Measurements from ENCODE around the gene PET117. TPM values are rescaled to one million over a fixed set of nuclear protein-coding genes. Genes with fewer than 3 reads are reported as not detected.
"Not testable (repeated sequence)": the region's sequence is repeated elsewhere in the genome, so short reads cannot be mapped to it uniquely, and the experiment has no call there.

Gene PET117
- total RNA-seq, 2 donors from 2014 or later = 8.2 to 8.4 TPM

GRCh38 chr20:18180366-18180765, 42.7 kb downstream of the PET117 start:
- H3K36me3 Mint-ChIP-seq (ENCODE audit: low read depth) = peaks cover 74% of the 10 kb centered on the region
- H3K9me3 Mint-ChIP-seq; ATAC-seq (replicated peaks); H3K27me3 Mint-ChIP-seq; H3K27ac Mint-ChIP-seq; H3K4me3 Mint-ChIP-seq; H3K4me1 Mint-ChIP-seq: not testable (repeated sequence)

- H3K27me3 Mint-ChIP-seq = no peaks in the 10 kb centered on the region
- H3K4me1 Mint-ChIP-seq = no peaks in the 10 kb centered on the region
- no peaks in the 10 kb centered on the region for H3K9me3 Mint-ChIP-seq
- no peak overlapping the region for H3K4me3 Mint-ChIP-seq
- peaks cover 74% of the 10 kb centered on the region for H3K36me3 Mint-ChIP-seq (ENCODE audit: low read depth)
- no peak overlapping the region for H3K27ac Mint-ChIP-seq
- no peak for ATAC-seq (replicated peaks)
Observed at GRCh38 chr20:18180815-18181214, 43.2 kb downstream of the PET117 start.

DNA sequence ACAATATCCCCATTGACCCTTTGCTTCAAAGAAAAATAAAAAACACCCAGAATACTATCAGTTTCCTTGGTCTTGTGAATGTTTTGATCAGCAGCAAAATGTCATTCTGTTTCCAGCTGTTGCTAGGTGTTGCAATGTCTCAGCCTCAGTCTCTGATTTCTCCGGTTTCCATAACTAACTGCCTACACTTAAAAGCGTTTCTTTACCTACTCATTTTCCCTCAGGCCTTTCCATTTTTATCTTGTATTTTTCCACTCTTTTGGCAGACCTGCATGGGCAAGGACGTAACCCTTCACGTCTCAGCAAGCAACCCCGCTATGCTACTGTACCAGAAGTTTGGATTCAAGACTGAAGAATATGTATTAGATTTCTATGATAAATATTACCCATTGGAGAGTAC, 49.4 kb downstream of the PET117 start:
- ATAC-seq (replicated peaks) = no peak
- Mint-ChIP-seq H3K27ac (no peak overlapping the region), H3K4me1 (no peaks in the 10 kb centered on the region), H3K36me3 (ENCODE audit: low read depth) (peaks cover 76% of the 10 kb centered on the region), H3K9me3 (no peaks in the 10 kb centered on the region), H3K27me3 (no peaks in the 10 kb centered on the region), H3K4me3 (no peak overlapping the region)

DNA sequence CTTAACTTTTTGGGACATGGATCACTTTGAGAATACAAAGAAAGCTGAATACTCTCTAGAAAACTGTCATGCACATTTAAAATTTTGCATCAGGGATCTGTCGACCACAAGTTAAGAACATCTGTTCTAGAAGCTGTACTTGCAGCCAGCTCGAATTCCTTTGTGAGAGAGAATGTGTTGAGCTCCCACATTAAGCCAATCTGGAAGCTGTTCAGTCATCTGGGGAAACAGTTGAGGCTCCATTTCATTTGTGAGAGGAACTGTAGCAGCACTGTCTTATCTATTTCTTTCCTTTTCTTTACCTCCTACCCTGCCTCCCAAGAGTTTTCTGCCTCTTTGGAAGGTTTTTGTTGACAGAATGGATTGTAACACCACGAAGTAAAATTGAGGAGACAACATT, 50.8 kb downstream of the PET117 start:
- no peak overlapping the region for H3K27ac Mint-ChIP-seq
- ATAC-seq (replicated peaks) = no peak
- no peaks in the 10 kb centered on the region for H3K27me3 Mint-ChIP-seq
- H3K9me3 Mint-ChIP-seq = no peaks in the 10 kb centered on the region
- H3K4me1 Mint-ChIP-seq = no peaks in the 10 kb centered on the region
- peaks cover 65% of the 10 kb centered on the region for H3K36me3 Mint-ChIP-seq (ENCODE audit: low read depth)
- H3K4me3 Mint-ChIP-seq = no peak overlapping the region

DNA sequence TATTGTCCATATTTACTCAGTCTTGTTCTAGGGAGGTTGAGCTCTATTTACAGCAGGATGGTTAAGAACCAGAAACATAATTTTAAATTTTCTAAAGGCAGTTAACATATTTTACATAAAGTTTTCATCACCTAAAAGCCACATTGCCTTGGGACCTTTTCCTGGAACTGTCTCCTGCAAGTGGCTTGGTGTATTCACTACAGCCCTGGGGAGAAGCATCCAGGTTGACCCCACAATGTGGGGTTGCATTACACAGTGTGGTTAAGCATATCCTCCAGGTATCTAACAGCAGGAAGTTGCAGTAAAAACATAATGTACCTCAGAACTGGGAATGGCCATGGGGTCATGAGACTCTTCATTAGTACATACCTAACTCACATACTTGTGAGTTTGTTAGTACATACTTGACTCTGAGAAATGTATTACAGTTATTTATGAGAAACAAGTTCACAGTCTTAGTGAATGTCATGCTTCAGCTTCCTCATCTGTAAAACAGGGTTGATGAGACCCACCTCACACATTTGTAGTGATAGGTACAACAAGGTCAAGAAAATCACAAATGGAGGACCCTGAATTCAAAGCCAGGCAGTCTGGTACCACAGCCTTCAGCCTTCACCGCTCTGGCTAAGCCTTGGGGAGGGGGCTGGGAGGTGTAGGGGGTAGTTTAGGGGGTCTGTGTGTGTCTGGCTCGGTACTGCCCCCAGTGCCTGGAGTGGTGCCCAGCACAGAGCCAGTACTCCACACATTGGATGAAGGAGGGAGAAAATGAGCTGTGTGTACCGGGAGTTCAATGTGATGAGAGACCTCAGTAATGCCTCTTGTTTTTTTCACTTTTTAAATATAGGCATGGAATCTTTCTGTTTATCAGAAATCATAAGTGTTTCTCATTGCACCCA, 52.9 kb downstream of the PET117 start:
- no peaks in the 10 kb centered on the region for H3K27me3 Mint-ChIP-seq
- H3K36me3 Mint-ChIP-seq (ENCODE audit: low read depth) = peaks cover 44% of the 10 kb centered on the region
- H3K9me3 Mint-ChIP-seq = no peaks in the 10 kb centered on the region
- H3K4me1 Mint-ChIP-seq = no peaks in the 10 kb centered on the region
- peak overlapping the region; percentile 62 for H3K27ac Mint-ChIP-seq
- no peak overlapping the region for H3K4me3 Mint-ChIP-seq
- ATAC-seq (replicated peaks) = no peak

GRCh38 chr20:18191306-18191705, 53.6 kb downstream of the PET117 start:
- H3K27ac Mint-ChIP-seq = no peak overlapping the region
- H3K36me3 Mint-ChIP-seq (ENCODE audit: low read depth) = peaks cover 36% of the 10 kb centered on the region
- ATAC-seq (replicated peaks) = no peak
- no peak overlapping the region for H3K4me3 Mint-ChIP-seq
- H3K9me3 Mint-ChIP-seq = no peaks in the 10 kb centered on the region
- no peaks in the 10 kb centered on the region for H3K4me1 Mint-ChIP-seq
- H3K27me3 Mint-ChIP-seq = no peaks in the 10 kb centered on the region

Other genes starting within 250 kb of the PET117 start
- 100 to 1,000 TPM; 175 to 201 TPM for gene SNX5, start 169.1 kb upstream of the PET117 start, total RNA-seq
- gene MGME1, start 168.8 kb upstream of the PET117 start, total RNA-seq = 10 to 100 TPM; 24.2 to 33.2 TPM
- not detected for gene OVOL2, start 79.9 kb upstream of the PET117 start, total RNA-seq
- 10 to 100 TPM; 11.3 to 11.6 TPM for gene KAT14, start within 50 bp of the PET117 start, total RNA-seq
- 1 to 10 TPM; 6.4 to 8.4 TPM for gene ZNF133, start 150.7 kb downstream of the PET117 start, total RNA-seq